ENCODE results near the gene ARHGAP6.

- TF ChIP-seq CTCF (IDR thresholded peaks at IDR 0.05; ENCODE audit: low read depth, low read length): no peak
- no peak for TF ChIP-seq POLR2A (IDR thresholded peaks at IDR 0.05; ENCODE audit: extremely low read depth, insufficient read length)
- TF ChIP-seq, protein P1, sequence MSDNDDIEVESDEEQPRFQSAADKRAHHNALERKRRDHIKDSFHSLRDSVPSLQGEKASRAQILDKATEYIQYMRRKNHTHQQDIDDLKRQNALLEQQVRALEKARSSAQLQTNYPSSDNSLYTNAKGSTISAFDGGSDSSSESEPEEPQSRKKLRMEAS (IDR thresholded peaks at IDR 0.05; ENCODE audit: low read depth, low read length): no peak
- no peak for TF ChIP-seq MYC (IDR thresholded peaks at IDR 0.05; ENCODE audit: low read depth, low read length)
These were observed 184.7 kb downstream of the ARHGAP6 start for GRCh38 chrX:11481035-11481434.
